ENCODE measurements around the gene COMP.
"Not testable (repeated sequence)": the region's sequence is repeated elsewhere in the genome, so short reads cannot be mapped to it uniquely, and the experiment has no call there.

Gene COMP

DNA sequence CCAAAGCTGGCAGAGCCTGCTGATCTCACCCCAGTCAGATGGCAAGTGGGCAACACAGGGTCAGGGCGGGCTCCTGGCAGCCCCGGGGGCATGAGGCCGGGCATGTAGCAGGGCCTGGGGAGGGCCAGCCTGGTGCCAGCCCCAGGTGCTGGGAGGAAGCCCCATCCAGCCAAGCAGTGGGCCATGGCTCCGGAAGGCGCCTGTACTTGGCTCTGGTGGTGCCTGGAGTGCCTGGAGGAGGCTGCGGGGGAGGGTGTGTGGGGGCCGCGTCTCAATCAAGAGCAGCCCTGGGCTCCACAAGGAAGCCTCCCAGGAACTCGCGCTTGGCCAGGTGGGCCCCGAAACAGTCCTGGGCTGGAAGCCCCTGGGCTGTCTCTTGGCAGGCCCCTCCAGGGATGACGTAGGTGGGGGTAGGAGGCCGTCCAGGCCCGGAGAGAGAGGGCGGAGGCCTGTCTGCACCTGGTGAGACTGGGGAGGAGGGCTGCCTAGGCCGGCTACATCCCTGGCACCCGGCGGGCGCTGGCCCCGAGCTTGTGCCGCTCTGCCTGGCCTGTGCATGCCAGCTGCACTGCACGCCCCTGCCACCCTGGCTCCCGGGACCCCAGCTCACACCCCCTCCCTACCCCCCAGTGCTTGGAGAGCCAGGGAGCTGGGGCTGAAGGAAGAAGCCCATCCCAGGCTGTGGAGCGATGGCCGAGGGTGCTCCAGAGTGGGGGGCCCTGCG, 45.9 kb downstream of the COMP start:
- DNase-seq, result no peak

- DNase-seq, result no peak
Observed at GRCh38 chr19:18743784-18744418, 47.2 kb downstream of the COMP start.

GRCh38 chr19:18742838-18743783, 48.0 kb downstream of the COMP start:
- DNase-seq, result no peak

- no peak for DNase-seq
Observed at GRCh38 chr19:18742324-18742723, 48.8 kb downstream of the COMP start.

GRCh38 chr19:18741124-18742121, 49.7 kb downstream of the COMP start:
- no peak for DNase-seq

DNA sequence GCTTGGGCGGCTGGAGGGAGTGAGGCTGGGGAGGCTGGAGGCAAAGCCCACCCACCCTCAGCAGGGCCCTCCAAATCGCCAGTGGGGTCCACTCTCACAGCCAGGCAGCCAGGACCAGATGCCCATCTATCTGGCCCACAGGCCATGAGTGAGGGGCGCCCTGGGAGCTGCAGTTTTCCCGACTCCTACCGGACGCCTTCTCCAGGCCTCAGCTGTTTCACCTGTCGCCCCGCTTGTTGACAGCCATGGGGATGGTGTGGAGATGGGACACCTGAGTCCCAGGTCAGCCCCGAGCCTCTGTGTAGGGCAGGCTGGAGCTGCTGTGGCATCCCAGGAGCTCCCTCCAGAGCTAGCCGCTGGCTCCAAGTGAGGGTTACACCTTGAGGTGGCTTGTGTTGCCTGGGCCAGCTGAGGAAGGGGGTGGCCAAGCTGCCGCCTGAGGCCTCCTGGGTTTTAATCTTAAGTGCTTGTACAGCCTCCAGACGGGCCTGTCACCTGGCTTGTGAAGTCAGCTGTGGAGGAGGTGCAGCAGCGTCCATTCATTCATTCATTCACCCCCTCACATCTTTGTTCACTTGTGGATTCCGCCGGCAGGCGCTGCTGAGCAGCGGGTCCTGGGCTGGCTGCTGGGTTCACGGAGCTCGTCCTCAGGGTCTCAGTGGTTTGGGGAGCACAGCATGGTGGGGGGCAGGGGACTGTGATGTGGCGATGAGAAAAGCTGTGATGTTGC, 52.0 kb downstream of the COMP start:
- no peak for DNase-seq

DNA sequence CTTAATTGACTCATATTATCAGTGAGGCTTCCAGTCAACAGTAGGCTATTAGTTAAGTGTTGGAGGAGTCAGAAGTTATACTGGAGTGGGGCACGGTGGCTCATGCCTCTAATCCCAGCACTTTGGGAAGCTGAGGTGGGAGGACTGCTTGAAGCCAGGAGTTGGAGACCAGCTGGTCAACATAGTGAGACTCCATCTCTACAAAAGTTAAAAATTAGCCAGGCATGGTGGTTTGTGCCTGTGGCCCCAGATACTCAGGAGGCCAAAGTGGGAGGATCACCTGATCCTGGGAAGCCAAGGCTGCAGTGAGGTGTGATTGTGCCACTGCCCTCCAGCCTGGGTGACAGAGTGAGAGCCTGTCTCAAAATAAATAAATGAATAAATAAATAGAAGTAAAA, 53.2 kb downstream of the COMP start:
- no peak for DNase-seq

DNA sequence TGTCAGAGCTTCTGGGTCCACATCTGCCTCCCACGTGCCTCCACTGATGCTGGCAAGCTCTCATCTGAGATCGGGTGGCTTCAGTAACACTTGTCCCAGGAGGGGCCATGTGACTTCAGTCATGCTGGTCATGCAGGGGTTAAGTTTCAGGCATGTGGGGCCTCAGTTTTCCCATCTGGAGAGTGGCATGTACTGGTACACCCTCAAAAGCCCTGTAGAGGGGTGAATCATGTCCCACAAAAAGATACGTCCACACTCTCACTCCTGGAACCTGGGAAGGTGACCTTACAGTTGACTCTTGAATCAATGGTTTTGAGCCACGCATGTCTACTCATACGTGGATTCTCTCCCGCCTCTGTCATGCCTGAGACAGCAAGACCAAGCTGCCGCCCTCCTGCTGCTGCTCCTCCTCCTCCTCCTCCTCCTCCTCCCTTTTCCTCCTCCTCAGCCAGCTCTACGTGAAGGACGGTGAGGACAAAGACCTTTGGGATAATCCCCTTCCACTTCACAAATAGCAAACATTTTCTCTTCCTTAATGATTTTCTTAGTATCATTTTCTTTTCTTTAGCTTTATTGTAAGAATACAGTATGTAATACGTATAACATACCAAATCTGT, 53.7 kb downstream of the COMP start:
- DNase-seq, result no peak

GRCh38 chr19:18736415-18737336, 54.4 kb downstream of the COMP start:
- DNase-seq, result no peak

GRCh38 chr19:18735752-18736151, 55.4 kb downstream of the COMP start:
- peak in 1 of 2 donors; percentile 21 for DNase-seq

DNA sequence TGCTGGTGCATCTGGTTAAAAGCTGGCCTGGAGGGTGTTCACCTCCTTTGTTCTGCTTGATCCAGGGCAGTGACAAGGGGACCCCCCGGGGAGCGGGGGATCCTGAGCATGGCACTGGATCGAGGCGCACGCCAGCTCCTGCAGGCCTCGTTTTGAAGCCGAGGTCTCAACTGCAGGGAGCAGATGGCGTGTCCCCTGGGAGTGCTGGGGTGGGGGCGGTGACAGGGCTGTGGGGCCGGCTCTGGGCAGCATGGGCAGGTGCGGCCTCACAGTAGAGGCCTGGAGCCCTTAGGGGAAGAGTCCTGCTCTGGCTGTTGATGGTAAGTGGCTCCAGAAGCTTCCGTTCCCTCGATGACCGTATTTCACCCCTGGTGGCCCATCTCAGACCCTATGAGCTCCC, 55.8 kb downstream of the COMP start:
- DNase-seq, result no peak

DNA sequence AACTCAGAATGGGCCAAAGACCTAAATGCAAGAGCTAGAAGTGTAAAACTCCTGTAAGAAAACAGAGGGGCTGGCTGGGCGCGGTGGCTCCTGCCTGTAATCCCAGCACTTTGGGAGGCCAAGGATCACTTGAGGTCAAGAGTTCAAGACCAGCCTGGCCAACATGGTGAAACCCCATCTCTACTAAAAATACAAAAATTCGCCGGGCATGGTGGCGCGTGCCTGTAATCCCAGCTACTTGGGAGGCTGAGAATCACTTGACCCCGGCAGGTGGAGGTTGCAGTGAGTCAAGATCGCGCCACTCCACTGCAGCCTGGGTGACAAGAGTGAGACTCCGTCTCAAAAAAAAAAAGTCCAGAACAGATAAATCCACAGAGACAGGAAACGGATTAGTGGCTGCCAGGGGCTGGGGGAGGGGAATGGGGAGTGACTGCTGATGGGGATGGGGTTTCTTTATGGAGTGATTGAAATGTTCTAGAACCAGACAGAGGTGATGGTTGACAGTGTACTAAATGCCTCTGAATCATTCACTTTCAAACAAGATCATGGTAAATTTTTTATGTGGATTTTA, 57.3 kb downstream of the COMP start:
- DNase-seq, result not testable (repeated sequence)

DNA sequence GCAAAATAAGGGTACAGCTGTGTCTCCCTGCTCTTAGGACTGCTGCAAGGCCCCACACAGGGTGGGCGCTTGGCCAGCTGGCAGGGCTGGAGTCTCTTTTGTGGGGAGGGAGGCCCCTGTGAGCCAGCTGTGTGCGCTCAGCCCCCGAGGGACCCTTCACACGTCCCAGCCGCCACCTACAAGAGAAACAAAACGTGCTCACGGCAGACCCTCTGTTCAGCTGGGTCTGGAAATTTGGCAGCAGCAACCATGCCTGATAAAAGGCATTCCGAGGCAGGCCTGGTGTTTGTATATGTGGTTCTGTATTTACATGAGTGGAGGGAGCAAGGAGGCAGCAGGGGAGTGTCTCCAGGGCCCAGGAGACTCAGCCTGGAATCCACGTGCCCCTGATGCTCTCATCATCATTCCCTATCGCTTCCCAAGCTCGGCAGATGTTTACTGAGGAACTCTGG, 57.9 kb downstream of the COMP start:
- no peak for DNase-seq

All from hippocampal formation (tissue), 2 donors.